NT2/D1 (cell line): ENCODE results near the gene SRGAP3.

Experiments used
- SUZ12 ChIP-seq: IDR thresholded peaks from 2 replicates; pipeline ENCODE4 v1.6.1; 2011; ENCODE audit not compliant: insufficient read length, insufficient read depth; ENCODE audit errors: extremely low read depth
- YY1 ChIP-seq: IDR thresholded peaks from 2 replicates; pipeline ENCODE4 v1.6.1; 2011; ENCODE audit not compliant: insufficient read length, insufficient read depth

GRCh38 chr3:9247941-9248521 is 1.4 kb downstream of the SRGAP3 start:
- no peak for TF ChIP-seq YY1
- no peak for TF ChIP-seq SUZ12
